HCT116 (cell line): ENCODE results near the gene C4BPB. TPM values are rescaled to one million over a fixed set of nuclear protein-coding genes. Genes with fewer than 3 reads are reported as not detected.

Experiments
- ATAC-seq: fragments of 200-7000 bp; cut with Tn5 transposase; 2 replicates; pipeline ENCODE4 v1.9.1; 2020; ENCODE audit warnings: mild to moderate bottlenecking, moderate library complexity
- BruUV-seq: library from RNA; stranded (reverse); fragments of 400-500 nt; replicated peaks from 2 replicates; lab custom pipeline; 2021; lab: Mats Ljungman, UMichigan
- CTCF ChIA-PET: fragments of 300-600 bp; sonication (Branson Sonifier 250); formaldehyde crosslinking; loops from one replicate; lab custom pipeline; 2021; ENCODE audit warnings: antibody characterized with exemption; lab: Charles Lee
- POLR2A ChIA-PET: fragments of 300-600, 350-600 bp; sonication (Branson Sonifier 250); formaldehyde crosslinking; loops from one replicate; lab custom pipeline; 2021; ENCODE audit warnings: antibody characterized with exemption; lab: Charles Lee
- RAD21 ChIA-PET, 2 experiments: fragments of 300-600 bp; sonication (Branson Sonifier 250); formaldehyde crosslinking; loops; one replicate each; lab custom pipeline; 2023; ENCODE audit warnings: low total read pairs in 2 of 2; ENCODE audit not compliant: uncharacterized antibody in 2 of 2, unreplicated experiment in 2 of 2, low non-redundant PET in 1 of 2; lab: Charles Lee
- DNase-seq: peaks from one replicate; pipeline ENCODE4 v3.0.0-alpha.2; 2010; ENCODE audit warnings: low read depth, low spot score
- H2AFZ ChIP-seq: fragments of 200-600 bp; shearing (Covaris generic), sonication (generic); 2 replicates; pipeline ENCODE4 v1.6.1; 2017; ENCODE audit warnings: low read depth, mixed run types, mixed read lengths, antibody characterized with exemption, low read length; ENCODE audit not compliant: poor library complexity, severe bottlenecking
- H3K27ac ChIP-seq: 2 replicates; pipeline ENCODE4 v1.5.1; 2012; ENCODE audit warnings: low read depth, low read length
- H3K27me3 ChIP-seq: fragments of 200-600 bp; sonication (generic); 2 replicates; pipeline ENCODE4 v1.6.1; 2016; ENCODE audit warnings: mixed run types, low read length, mixed read lengths; ENCODE audit not compliant: insufficient read depth
- H3K36me3 ChIP-seq, 2 experiments: fragments of 200-500 bp in 1 of 2; fragments of 200-600 bp in 1 of 2; sonication (Bioruptor generic) in 1 of 2; sonication (generic) in 1 of 2; 2 replicates each; pipeline versions ENCODE4 v1.5.1 to v1.6.1; 2014 to 2016; ENCODE audit warnings: low read length in 2 of 2, inconsistent platforms in 1 of 2, mixed read lengths in 1 of 2, mixed run types in 1 of 2; ENCODE audit not compliant: insufficient read depth in 2 of 2, control insufficient read depth in 1 of 2
- H3K4me1 ChIP-seq, 2 experiments: fragments of 200-600 bp in 1 of 2; sonication (generic) in 1 of 2; 2 replicates each; pipeline versions ENCODE4 v1.5.1 to v1.6.1; 2012 to 2017; ENCODE audit warnings: low read length in 2 of 2, inconsistent platforms in 1 of 2, mild to moderate bottlenecking in 1 of 2, mixed read lengths in 1 of 2, mixed run types in 1 of 2, moderate library complexity in 1 of 2; ENCODE audit not compliant: insufficient read depth in 2 of 2, control insufficient read depth in 1 of 2
- H3K4me2 ChIP-seq: fragments of 200-600 bp; sonication (generic); 2 replicates; pipeline ENCODE4 v1.6.1; 2017; ENCODE audit warnings: mixed run types, low read length, mixed read lengths
- H3K4me3 ChIP-seq, 2 experiments: fragments of 200-600 bp in 1 of 2; sonication (generic) in 1 of 2; replicated peaks in 1 of 2; 2 replicates each; pipeline ENCODE4 v1.5.1; 2011 to 2016; ENCODE audit warnings: low read length in 2 of 2, control low read depth in 1 of 2, low read depth in 1 of 2, mild to moderate bottlenecking in 1 of 2, mixed read lengths in 1 of 2, mixed run types in 1 of 2
- H3K79me2 ChIP-seq: fragments of 200-600 bp; sonication (generic); 2 replicates; pipeline ENCODE4 v1.6.1; 2017; ENCODE audit warnings: mild to moderate bottlenecking, mixed run types, low read length, moderate library complexity, mixed read lengths; ENCODE audit not compliant: insufficient read depth
- H3K9ac ChIP-seq: fragments of 200-600 bp; sonication (generic); 2 replicates; pipeline ENCODE4 v1.6.1; 2016; ENCODE audit warnings: low read length, mixed read lengths
- H3K9me2 ChIP-seq: fragments of 200-600 bp; sonication (generic), shearing (Covaris generic); 2 replicates; pipeline ENCODE4 v1.6.1; 2017; ENCODE audit warnings: mixed run types, mild to moderate bottlenecking, moderate library complexity; ENCODE audit not compliant: insufficient read depth
- H3K9me3 ChIP-seq, 2 experiments: fragments of 200-500 bp in 1 of 2; fragments of 200-600 bp in 1 of 2; sonication (Bioruptor generic) in 1 of 2; sonication (generic) in 1 of 2; 2 replicates each; pipeline ENCODE4 v1.6.1; 2014 to 2017; ENCODE audit warnings: low read length in 2 of 2, mixed read lengths in 2 of 2, inconsistent platforms in 1 of 2, low read depth in 1 of 2, mild to moderate bottlenecking in 1 of 2, mixed run types in 1 of 2, moderate library complexity in 1 of 2; ENCODE audit not compliant: control insufficient read depth in 1 of 2, insufficient read depth in 1 of 2
- H4K20me1 ChIP-seq: fragments of 200-600 bp; sonication (generic), shearing (Covaris generic); 2 replicates; pipeline ENCODE4 v1.6.1; 2017; ENCODE audit warnings: mixed run types, mild to moderate bottlenecking, moderate library complexity; ENCODE audit not compliant: insufficient read depth
- ATF3 ChIP-seq: IDR thresholded peaks from 2 replicates; pipeline ENCODE4 v1.6.1; 2012
- CEBPB ChIP-seq: IDR thresholded peaks from 2 replicates; pipeline ENCODE4 v1.6.1; 2012; ENCODE audit warnings: low read depth
- ELF1 ChIP-seq: IDR thresholded peaks from 2 replicates; pipeline ENCODE4 v1.6.1; 2012; ENCODE audit warnings: low read depth, borderline replicate concordance
- EZH2 ChIP-seq: fragments of 200-600 bp; sonication (generic); IDR thresholded peaks from 2 replicates; pipeline ENCODE4 v1.6.1; 2017; ENCODE audit warnings: antibody characterized with exemption, mixed run types
- EZH2phosphoT487 ChIP-seq: fragments of 200-600 bp; IDR thresholded peaks from 2 replicates; pipeline ENCODE4 v1.6.1; 2018; ENCODE audit warnings: antibody characterized with exemption, borderline replicate concordance
- FOSL1 ChIP-seq: IDR thresholded peaks from 2 replicates; pipeline ENCODE4 v1.6.1; 2012; ENCODE audit warnings: low read depth
- JUND ChIP-seq: IDR thresholded peaks from 2 replicates; pipeline ENCODE4 v1.6.1; 2012
- MAX ChIP-seq: IDR thresholded peaks from 2 replicates; pipeline ENCODE4 v1.6.1; 2012
- POLR2A ChIP-seq: IDR thresholded peaks from 2 replicates; pipeline ENCODE4 v1.7.0; 2011; ENCODE audit warnings: borderline replicate concordance; ENCODE audit not compliant: insufficient read depth, insufficient read length; ENCODE audit errors: extremely low read depth
- SIN3A ChIP-seq: IDR thresholded peaks from 2 replicates; pipeline ENCODE4 v1.6.1; 2012; ENCODE audit warnings: low read depth
- SP1 ChIP-seq: IDR thresholded peaks from 2 replicates; pipeline ENCODE4 v1.6.1; 2012; ENCODE audit warnings: low read depth
- SRF ChIP-seq: IDR thresholded peaks from 2 replicates; pipeline ENCODE4 v1.6.1; 2012; ENCODE audit warnings: low read depth
- TCF7L2 ChIP-seq: IDR thresholded peaks from 2 replicates; pipeline ENCODE4 v1.7.0; 2011; ENCODE audit warnings: borderline replicate concordance, inconsistent platforms; ENCODE audit not compliant: insufficient read depth, insufficient read length; ENCODE audit errors: extremely low read depth
- YY1 ChIP-seq: IDR thresholded peaks from 2 replicates; pipeline ENCODE4 v1.6.1; 2011; ENCODE audit warnings: low read length, low read depth, moderate library complexity, mild to moderate bottlenecking; ENCODE audit not compliant: insufficient replicate concordance; ENCODE audit errors: extremely low read depth
- ZBTB33 ChIP-seq: IDR thresholded peaks from 2 replicates; pipeline ENCODE4 v1.6.1; 2011; ENCODE audit warnings: mild to moderate bottlenecking, low read length, moderate library complexity; ENCODE audit not compliant: insufficient replicate concordance; ENCODE audit errors: extremely low read depth
- ZNF274 ChIP-seq: fragments of 200-500 bp; sonication (Bioruptor generic); IDR thresholded peaks from 2 replicates; pipeline ENCODE4 v1.6.1; 2014; ENCODE audit warnings: mild to moderate bottlenecking, low read depth, low read length, inconsistent platforms
- intact Hi-C: fragments of 100-400 bp; cut with micrococcal nuclease; formaldehyde crosslinking; loops from 2 replicates; pipeline ENCODE4 v1.10.0; 2022
- total RNA-seq: library from RNA; stranded (reverse); gene quantifications from one replicate; pipeline ENCODE4 v1.2.1, GENCODE V29; 2021; ENCODE audit not compliant: unreplicated experiment

C4BPB gene
- total RNA-seq, 1 experiment from 2014 or later = not detected

GRCh38 chr1:207145401-207146058 lies 56.9 kb downstream of the C4BPB start:
- H3K79me2 ChIP-seq = no peaks in the 10 kb centered on the region
- no peaks in the 10 kb centered on the region for H3K27me3 ChIP-seq
- ChIA-PET CTCF (no interaction called here), POLR2A (interaction anchor here (0.7 kb wide), 1 partner anchor 153 kb away, joined by 3 read pairs; no protein-coding TSS in a partner anchor), RAD21 (no interaction called here)
- H3K9me3 ChIP-seq = no peaks in the 10 kb centered on the region
- no TSS peak for BruUV-seq
- H3K36me3 ChIP-seq = no peaks in the 10 kb centered on the region
- H3K9me2 ChIP-seq = no peaks in the 10 kb centered on the region
- no peaks in the 10 kb centered on the region for H4K20me1 ChIP-seq
- no peaks in the 10 kb centered on the region for H3K4me1 ChIP-seq
- H3K27ac ChIP-seq = no peak overlapping the region
- no peak overlapping the region for H3K4me2 ChIP-seq
- no peak overlapping the region for H2AFZ ChIP-seq
- intact Hi-C loops = no loop called here
- TF ChIP-seq TCF7L2 = no peak
- TF ChIP-seq ZBTB33 = no peak
- no peak for TF ChIP-seq EZH2
- no peak for TF ChIP-seq SRF
- TF ChIP-seq POLR2A = no peak
- no peak for TF ChIP-seq CEBPB
- no peak for TF ChIP-seq YY1
- TF ChIP-seq MAX = no peak
- no peak for TF ChIP-seq ELF1
- no peak for TF ChIP-seq SP1
- TF ChIP-seq ATF3 = no peak
- no peak for TF ChIP-seq EZH2phosphoT487
- TF ChIP-seq FOSL1 = no peak
- TF ChIP-seq SIN3A = no peak
- no peak for TF ChIP-seq ZNF274
- TF ChIP-seq JUND = no peak
- H3K9ac ChIP-seq = no peak overlapping the region
- DNase-seq = no peak
- no peak for ATAC-seq
- no peak overlapping the region for H3K4me3 ChIP-seq

Other genes with a start within 250 kb of the C4BPB start
- not detected for gene IL20, start 223.2 kb upstream of the C4BPB start, total RNA-seq
- gene IL24, start 191.4 kb upstream of the C4BPB start, total RNA-seq = not detected
- gene FCMR, start 166.9 kb upstream of the C4BPB start, total RNA-seq = 0.61 TPM
- gene PIGR, start 142.4 kb upstream of the C4BPB start, total RNA-seq = 2.6 TPM
- not detected for gene FCAMR, start 118.4 kb upstream of the C4BPB start, total RNA-seq
- 3.6 TPM for gene C1orf116, start 56.1 kb upstream of the C4BPB start, total RNA-seq
- 13.6 TPM for gene YOD1, start 37.7 kb upstream of the C4BPB start, total RNA-seq
- gene PFKFB2, start 35.6 kb upstream of the C4BPB start, total RNA-seq = 13.9 TPM
- 0.32 TPM for gene C4BPA, start 15.4 kb downstream of the C4BPB start, total RNA-seq
- gene CD55, start 232.8 kb downstream of the C4BPB start, total RNA-seq = 75.4 TPM